Left forelimb (tissue), 1 donor: ENCODE measurements around the gene PPP1R26.
"Not testable (repeated sequence)": the region's sequence is repeated elsewhere in the genome, so short reads cannot be mapped to it uniquely, and the experiment has no call there.

Experiments used
- DNase-seq: peaks from one replicate; pipeline ENCODE4 v3.0.0-alpha.2; 2018; ENCODE audit warnings: low spot score

The PPP1R26 gene

GRCh38 chr9:135504262-135505243, 25.0 kb downstream of the PPP1R26 start:
- no peak for DNase-seq

GRCh38 chr9:135505406-135506187, 26.0 kb downstream of the PPP1R26 start:
- no peak for DNase-seq

GRCh38 chr9:135506327-135507103, 26.9 kb downstream of the PPP1R26 start:
- no peak for DNase-seq

GRCh38 chr9:135507104-135508035, 27.8 kb downstream of the PPP1R26 start:
- peak; percentile 38 for DNase-seq

- DNase-seq: peak; percentile 46
Observed at GRCh38 chr9:135508211-135508820, 28.7 kb downstream of the PPP1R26 start.

- DNase-seq: no peak
Observed at GRCh38 chr9:135509458-135509857, 29.9 kb downstream of the PPP1R26 start.

- peak; percentile 37 for DNase-seq
Observed at GRCh38 chr9:135512241-135512603, 32.6 kb downstream of the PPP1R26 start.

GRCh38 chr9:135512904-135513303, 33.3 kb downstream of the PPP1R26 start:
- peak; percentile 50 for DNase-seq

- DNase-seq: peak; percentile 53
Observed at GRCh38 chr9:135513351-135513846, 33.8 kb downstream of the PPP1R26 start.

- not testable (repeated sequence) for DNase-seq
Observed at GRCh38 chr9:135513906-135514305, 34.3 kb downstream of the PPP1R26 start.

- peak; percentile 47 for DNase-seq
Observed at GRCh38 chr9:135514342-135515082, 34.9 kb downstream of the PPP1R26 start.

- peak; percentile 51 for DNase-seq
Observed at GRCh38 chr9:135515083-135515951, 35.7 kb downstream of the PPP1R26 start.

- DNase-seq: peak; percentile 53
Observed at GRCh38 chr9:135516132-135516860, 36.7 kb downstream of the PPP1R26 start.

GRCh38 chr9:135517407-135517822, 37.8 kb downstream of the PPP1R26 start:
- peak; percentile 12 for DNase-seq

- DNase-seq: no peak
Observed at GRCh38 chr9:135519179-135519971, 39.8 kb downstream of the PPP1R26 start.

GRCh38 chr9:135520916-135521607, 41.5 kb downstream of the PPP1R26 start, which contains the start of gene LCN1:
LCN1 (plus strand) TSS chr9:135521440; CDS start chr9:135521498, 58 bp downstream.
- DNase-seq: no peak
